HG02610 (cell line): ENCODE measurements around the gene MAP7.
"Not testable (repeated sequence)": the region's sequence is repeated elsewhere in the genome, so short reads cannot be mapped to it uniquely, and the experiment has no call there.

ENCODE experiments used
- ATAC-seq: cut with Tn5 transposase; IDR thresholded peaks from one replicate; pipeline ENCODE4 v1.9.1; 2021; ENCODE audit warnings: mild to moderate bottlenecking, moderate library complexity; ENCODE audit not compliant: unreplicated experiment

MAP7 gene

GRCh38 chr6:136510299-136510698, 39.9 kb downstream of the MAP7 start:
- no peak for ATAC-seq

- ATAC-seq: no peak
These were observed 41.4 kb downstream of the MAP7 start for GRCh38 chr6:136508725-136509392.

GRCh38 chr6:136506124-136506799, 44.0 kb downstream of the MAP7 start:
- no peak for ATAC-seq

GRCh38 chr6:136503303-136504029, 46.8 kb downstream of the MAP7 start:
- ATAC-seq: no peak

GRCh38 chr6:136502786-136503185, 47.4 kb downstream of the MAP7 start:
- ATAC-seq: no peak

GRCh38 chr6:136501514-136501913, 48.7 kb downstream of the MAP7 start:
- no peak for ATAC-seq

- no peak for ATAC-seq
These were observed 49.1 kb downstream of the MAP7 start for GRCh38 chr6:136501096-136501495.

GRCh38 chr6:136500414-136500813, 49.8 kb downstream of the MAP7 start:
- no peak for ATAC-seq

- no peak for ATAC-seq
These were observed 50.9 kb downstream of the MAP7 start for GRCh38 chr6:136499370-136499769.

- ATAC-seq: not testable (repeated sequence)
These were observed 53.8 kb downstream of the MAP7 start for GRCh38 chr6:136496449-136496848.

GRCh38 chr6:136494710-136495109, 55.5 kb downstream of the MAP7 start:
- ATAC-seq: no peak

GRCh38 chr6:136494059-136494458, 56.2 kb downstream of the MAP7 start:
- ATAC-seq: no peak

- no peak for ATAC-seq
These were observed 57.8 kb downstream of the MAP7 start for GRCh38 chr6:136492409-136492808.

- no peak for ATAC-seq
These were observed 58.5 kb downstream of the MAP7 start for GRCh38 chr6:136491754-136492153.

GRCh38 chr6:136491251-136491650, 59.0 kb downstream of the MAP7 start:
- no peak for ATAC-seq

GRCh38 chr6:136489689-136490033, 60.6 kb downstream of the MAP7 start:
- ATAC-seq: not testable (repeated sequence)

- ATAC-seq: no peak
These were observed 62.3 kb downstream of the MAP7 start for GRCh38 chr6:136487759-136488425.

GRCh38 chr6:136486357-136486756, 63.9 kb downstream of the MAP7 start:
- ATAC-seq: no peak

GRCh38 chr6:136483906-136484305, 66.3 kb downstream of the MAP7 start:
- ATAC-seq: no peak

- not testable (repeated sequence) for ATAC-seq
These were observed 67.2 kb downstream of the MAP7 start for GRCh38 chr6:136483005-136483404.

- ATAC-seq: no peak
These were observed 72.7 kb downstream of the MAP7 start for GRCh38 chr6:136477548-136477947.

- no peak for ATAC-seq
These were observed 74.5 kb downstream of the MAP7 start for GRCh38 chr6:136475686-136476085.
